Measurements from ENCODE around the gene ZSCAN10. TPM values are rescaled to one million over a fixed set of nuclear protein-coding genes. Genes with fewer than 3 reads are reported as not detected.

ZSCAN10 gene
- total and polyA plus RNA-seq, 2 donors (not counting 3 experiments of a cell fraction or from before 2014, with no cell fraction given): not detected

- H4K20me1 ChIP-seq (replicated peaks; ENCODE audit: control insufficient read depth, extremely low read depth, insufficient read depth, low read length): no peaks in the 10 kb centered on the region
- H3K27me3 ChIP-seq (ENCODE audit: control insufficient read depth in 2 of 2, insufficient read depth in 2 of 2, low read length in 2 of 2): peaks cover 18 to 27% of the 10 kb centered on the region in 2 experiments
- DNase-seq (ENCODE audit: low read depth, low spot score) (no peak), FAIRE-seq (no peak)
- H3K9me1 ChIP-seq (replicated peaks; ENCODE audit: control insufficient read depth, extremely low read depth, insufficient read depth, low read length): no peaks in the 10 kb centered on the region
- H3K4me1 ChIP-seq (ENCODE audit: control insufficient read depth, extremely low read depth, insufficient read depth, low read length): peaks cover 2% of the 10 kb centered on the region
- no peaks in the 10 kb centered on the region for H3K9me3 ChIP-seq (replicated peaks; ENCODE audit: control insufficient read depth, insufficient read depth, low read length)
- dilution Hi-C loops (cut with MboI; ENCODE audit: extremely low pct_ligation_motif_present, low sequenced_read_pairs): no loop called here
- H3K4me3 ChIP-seq (replicated peaks in 1 of 3; ENCODE audit: insufficient read depth in 1 of 3, low read depth in 1 of 3, low read length in 3 of 3): no peak overlapping the region
- ChIA-PET POLR2A (no interaction called here), CTCF (interaction anchor here (1.3 to 14.7 kb wide), 3 partner anchors 11 to 88 kb away, joined by 4 to 200 read pairs (median 5); partner anchors contain the start of gene ZNF213)
- H3K4me2 ChIP-seq (ENCODE audit: insufficient read depth, low read length): no peak overlapping the region
- no TSS peak for BruUV-seq (replicated peaks)
- intact Hi-C loops (cut with micrococcal nuclease): no loop called here
- no peaks in the 10 kb centered on the region for H3K79me2 ChIP-seq (ENCODE audit: control insufficient read depth, insufficient read depth, low read length)
- no peak for TF ChIP-seq MYC (IDR thresholded peaks at IDR 0.05; ENCODE audit: low read depth, low read length)
- no peak for TF ChIP-seq MAX (IDR thresholded peaks at IDR 0.05; ENCODE audit: insufficient read depth, insufficient read length)
- no peak for TF ChIP-seq POLR2A (IDR thresholded peaks at IDR 0.05; ENCODE audit: low read depth, low read length)
- TF ChIP-seq FOS (IDR thresholded peaks at IDR 0.05; ENCODE audit: borderline replicate concordance, insufficient read depth, low read length): no peak
- TF ChIP-seq JUN (IDR thresholded peaks at IDR 0.05; ENCODE audit: borderline replicate concordance, insufficient read depth, insufficient read length, low read depth): no peak
- no peak for TF ChIP-seq GATA2 (IDR thresholded peaks at IDR 0.05; ENCODE audit: insufficient read depth, insufficient read length, low read depth, low read length)
- TF ChIP-seq EZH2 (IDR thresholded peaks at IDR 0.05; ENCODE audit: borderline replicate concordance, low read depth, low read length, severe bottlenecking): peak; percentile 99
- H3K27ac ChIP-seq (ENCODE audit: insufficient read depth, low read depth, low read length): no peak overlapping the region
- no peaks in the 10 kb centered on the region for H3K36me3 ChIP-seq (ENCODE audit: control insufficient read depth in 2 of 2, extremely low read depth in 1 of 2, insufficient read depth in 2 of 2, low read length in 2 of 2)
- H2AFZ ChIP-seq (ENCODE audit: low read depth, low read length): no peak overlapping the region
- no peak overlapping the region for H3K9ac ChIP-seq (replicated peaks; ENCODE audit: extremely low read depth, insufficient read depth, low read length)
These were observed 52.3 kb downstream of the ZSCAN10 start for GRCh38 chr16:3046641-3047386.
